CD4-positive, alpha-beta T cell treated with Interleukin-21 for 1 hour (primary cell): Measurements from ENCODE around the gene S100A10.
A peak's percentile ranks its signal among the peaks of the same experiment; 100 is the strongest.

Experiments used
- DNase-seq: peaks from one replicate; pipeline ENCODE4 v3.0.0-alpha.2; 2020

Gene S100A10

DNA sequence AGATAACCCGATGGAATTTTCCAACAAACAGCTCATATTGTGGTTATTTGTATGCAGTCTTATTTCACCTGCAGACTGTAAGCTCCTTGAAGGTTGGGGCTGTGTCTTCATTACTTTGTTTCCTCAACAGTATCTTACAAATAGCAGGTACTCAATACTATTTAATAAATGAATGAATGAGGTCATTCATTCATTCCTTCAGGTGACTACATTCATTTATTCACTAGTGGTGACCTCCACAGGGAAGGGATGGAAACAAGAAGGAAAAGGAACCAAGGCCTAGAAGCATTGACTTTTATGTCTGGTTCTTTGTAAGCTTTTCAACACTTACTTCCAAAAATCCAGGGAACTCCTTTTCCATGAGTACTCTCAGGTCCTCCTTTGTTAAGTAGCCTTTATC is 7.9 kb downstream of the S100A10 start:
- DNase-seq: no peak

DNA sequence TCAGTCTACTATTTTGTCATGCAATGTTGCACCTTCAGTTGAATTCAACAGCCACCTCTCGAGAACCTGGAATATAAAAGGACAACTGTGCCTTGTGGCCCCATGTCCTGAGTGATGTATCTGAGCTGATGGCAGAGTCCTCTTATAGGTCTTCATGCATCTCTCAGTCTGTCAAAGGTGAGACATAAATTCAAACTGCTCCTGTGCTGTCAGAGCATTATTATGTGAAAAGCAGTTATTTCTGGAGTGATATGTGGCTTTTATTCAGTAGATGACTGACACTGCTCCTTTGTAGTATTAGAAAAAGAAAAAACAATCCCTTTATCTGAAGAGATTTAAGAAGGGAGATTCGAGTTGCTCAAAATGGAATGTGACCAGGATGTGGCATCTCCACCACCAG is 8.4 kb downstream of the S100A10 start:
- DNase-seq: no peak

DNA sequence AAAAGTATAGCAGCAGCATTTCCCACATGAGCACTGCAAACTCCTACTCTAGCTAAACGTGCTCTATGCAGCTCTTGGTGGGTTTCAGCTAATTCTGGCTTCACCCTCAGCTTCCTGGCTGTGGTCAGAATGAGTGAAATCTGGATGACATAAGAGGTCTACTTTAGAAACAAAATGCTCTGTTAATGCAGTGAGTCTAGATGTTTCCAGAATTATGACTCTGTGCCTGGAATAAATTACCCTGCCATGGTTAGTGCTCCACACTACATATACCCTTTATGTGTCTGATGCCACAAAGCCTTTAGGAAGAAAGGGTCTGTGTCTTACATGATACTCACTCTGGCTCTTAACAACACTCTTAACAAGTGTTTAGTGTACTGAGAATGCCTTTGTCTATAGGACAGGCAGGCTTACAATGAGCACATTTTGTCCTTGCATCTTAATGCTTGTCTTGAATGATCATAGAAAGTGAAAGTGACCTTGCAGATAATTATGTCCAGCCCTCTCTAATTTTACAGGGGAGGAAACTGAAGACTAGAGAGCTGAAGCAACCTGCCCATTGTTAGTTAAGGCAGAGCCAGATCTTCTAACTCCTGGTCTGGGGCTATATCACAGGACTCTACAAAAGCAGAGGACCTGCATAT is 9.2 kb downstream of the S100A10 start:
- DNase-seq: peak; percentile 30

DNA sequence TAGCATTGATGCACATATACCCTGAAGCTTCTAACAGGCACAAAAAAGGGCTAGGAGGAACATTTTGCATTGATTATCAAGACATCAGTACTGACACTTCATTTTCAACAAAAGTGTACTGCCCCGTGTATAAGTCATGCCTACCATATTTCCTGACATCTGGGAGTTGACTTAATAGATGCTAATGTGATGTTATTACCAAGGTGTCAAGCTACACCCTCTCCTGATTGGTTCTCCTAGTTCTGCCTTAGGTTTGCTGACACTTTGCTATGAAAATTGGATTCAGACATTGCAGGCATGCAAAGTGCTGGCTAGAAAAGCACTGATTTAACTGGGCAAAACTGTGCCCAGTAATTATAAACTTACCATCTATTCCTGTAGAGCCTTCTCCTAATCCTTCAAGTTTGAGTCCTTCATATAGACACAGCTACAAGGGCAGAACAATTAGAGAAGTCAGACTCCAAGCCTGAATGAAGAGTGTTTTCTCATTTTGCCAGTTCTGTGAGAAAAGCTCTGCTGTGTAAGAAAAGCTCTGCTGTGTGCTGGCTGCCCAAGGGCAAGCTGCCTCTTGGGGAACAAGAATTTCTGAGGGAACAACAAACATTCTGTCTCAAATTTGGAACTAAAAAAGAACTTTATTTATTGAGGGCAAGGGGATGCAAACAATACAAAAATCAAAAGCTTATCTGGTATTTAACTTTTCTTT is 11.2 kb downstream of the S100A10 start:
- no peak for DNase-seq

DNA sequence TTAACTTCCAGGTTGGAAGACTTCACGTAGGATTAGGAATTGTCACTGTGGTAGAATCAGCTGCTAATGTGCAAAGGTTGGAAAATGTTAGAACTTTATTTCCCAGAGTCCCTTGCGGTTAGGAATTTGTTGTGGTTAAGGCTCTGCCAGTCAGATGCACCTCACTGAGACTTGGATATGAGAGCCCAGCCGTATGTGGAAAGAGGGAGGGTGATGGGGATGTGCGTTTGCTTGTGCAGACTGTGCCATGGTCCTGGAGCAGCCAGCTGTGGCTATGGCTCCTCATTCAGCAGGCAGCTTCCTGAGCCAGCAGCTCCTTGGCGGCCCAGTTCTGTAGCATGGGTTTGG is 12.5 kb downstream of the S100A10 start:
- DNase-seq: no peak

DNA sequence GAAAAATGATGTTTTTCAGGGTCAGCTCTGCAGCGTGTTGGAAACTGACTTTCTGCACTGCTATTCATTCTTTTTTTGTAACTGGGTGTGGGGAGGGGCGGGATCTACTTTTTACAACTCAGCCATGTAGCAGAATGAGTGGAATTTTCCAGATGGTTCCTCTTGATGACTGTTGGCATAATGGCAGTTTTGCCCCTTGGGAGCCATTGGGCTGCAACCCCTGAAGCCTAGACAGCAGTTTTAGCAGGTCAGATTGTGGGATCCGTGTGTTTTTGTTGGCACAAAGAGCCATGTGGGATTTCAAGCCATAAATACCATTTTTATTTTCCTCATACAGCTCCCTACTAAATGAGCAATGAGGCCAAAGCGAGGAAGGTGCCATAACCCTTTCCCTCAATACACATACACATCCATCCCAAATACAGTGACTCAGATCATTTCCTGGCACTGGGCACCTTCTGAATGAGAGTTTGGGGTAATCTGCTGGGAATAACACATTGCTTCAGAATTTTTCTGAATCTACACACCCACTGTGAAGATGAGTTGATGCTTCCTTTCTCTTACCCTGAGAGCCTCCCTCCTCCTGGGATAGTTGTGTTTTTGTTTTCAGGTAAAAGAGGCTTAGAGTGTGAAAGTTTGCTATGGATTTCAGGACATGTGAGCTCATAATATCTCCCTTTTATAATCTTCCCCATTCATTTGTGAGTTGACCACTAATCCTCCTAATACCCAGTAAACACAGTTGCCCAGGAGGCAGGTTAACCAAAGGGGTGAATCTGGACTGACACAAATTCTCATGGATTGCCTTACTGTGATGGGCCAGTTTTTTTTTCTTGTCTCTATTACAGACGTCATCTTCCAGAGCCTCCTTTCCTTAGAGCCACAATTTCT is 13.1 kb downstream of the S100A10 start:
- DNase-seq: no peak

DNA sequence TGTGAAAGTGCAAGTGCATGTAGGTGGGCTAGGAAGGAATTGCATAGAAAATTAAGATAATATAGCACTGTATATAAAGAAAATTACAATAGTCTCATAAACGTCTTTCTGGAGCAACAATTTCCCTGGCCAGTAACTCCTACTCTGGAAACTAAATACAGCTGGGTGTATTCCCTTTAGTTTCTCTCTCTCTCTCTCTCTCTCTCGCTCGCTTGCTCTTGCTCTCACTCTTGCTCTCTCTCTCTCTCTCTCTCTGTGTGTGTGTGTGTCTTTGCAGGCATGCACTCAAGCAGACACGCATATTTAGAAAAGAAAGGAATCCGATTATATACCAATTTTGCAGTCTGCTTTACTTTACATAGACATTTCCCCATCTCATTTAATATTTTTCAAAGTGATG is 14.7 kb downstream of the S100A10 start:
- DNase-seq: no peak

DNA sequence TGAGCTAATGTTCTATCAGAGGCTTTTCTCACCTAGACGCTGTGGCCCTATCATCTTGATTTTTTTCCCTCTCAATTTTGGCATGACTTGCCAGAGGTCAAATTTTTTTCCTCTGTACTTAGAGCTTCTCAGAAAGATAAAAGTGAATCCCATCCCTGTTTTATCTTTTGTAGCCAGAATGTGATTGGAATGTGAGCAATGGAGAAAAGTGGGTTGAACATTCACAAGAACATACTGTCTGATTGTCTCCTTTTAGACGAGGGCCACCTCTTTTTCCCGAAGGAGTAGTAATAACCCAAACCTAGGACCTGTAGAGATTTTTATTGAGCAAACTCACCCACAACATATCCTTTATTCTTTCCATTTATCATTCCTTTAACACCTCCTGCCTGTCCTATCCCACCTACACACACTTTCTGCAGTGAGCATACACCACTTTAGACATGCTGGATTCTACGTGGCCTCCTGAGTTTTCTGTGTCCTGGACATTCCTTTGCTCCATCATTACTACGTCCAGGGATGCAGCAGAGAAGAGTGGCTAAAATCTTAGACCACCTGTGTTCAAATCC is 15.9 kb downstream of the S100A10 start:
- no peak for DNase-seq

DNA sequence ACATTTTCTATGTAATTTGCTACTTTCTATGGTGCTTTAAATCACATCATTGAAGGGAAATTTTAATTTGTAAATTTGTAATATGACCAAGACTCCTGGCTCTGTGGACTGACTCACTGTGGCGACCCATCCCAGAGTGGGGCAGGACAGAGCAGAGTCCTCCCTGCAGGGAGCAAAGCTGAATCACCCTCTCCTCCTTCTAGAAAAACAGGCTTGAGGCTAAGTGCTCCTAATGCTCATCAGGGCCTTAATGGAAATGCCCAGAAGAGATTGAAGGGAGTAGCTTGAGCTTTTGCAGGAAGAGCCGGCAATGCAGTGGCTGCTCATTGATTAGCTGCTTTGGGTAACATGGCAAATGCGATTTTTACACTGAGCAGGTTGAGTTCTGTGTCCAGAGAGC is 16.8 kb downstream of the S100A10 start:
- DNase-seq: no peak

DNA sequence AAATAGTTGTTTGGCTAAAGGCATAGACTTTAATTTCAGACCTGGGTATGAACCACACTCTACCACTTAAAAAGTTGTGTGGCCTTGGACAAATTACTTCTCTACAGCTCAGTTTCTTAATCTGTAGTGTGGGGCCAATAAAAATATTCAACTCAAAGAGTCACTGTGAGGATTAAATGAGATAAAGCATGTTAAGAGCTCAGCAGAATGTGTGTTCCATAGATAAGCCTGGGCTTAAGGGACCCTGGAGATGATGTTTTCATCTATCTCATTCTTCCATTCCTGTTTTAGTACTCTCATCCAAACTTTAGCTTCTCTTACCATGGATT is 17.7 kb downstream of the S100A10 start:
- DNase-seq: no peak

DNA sequence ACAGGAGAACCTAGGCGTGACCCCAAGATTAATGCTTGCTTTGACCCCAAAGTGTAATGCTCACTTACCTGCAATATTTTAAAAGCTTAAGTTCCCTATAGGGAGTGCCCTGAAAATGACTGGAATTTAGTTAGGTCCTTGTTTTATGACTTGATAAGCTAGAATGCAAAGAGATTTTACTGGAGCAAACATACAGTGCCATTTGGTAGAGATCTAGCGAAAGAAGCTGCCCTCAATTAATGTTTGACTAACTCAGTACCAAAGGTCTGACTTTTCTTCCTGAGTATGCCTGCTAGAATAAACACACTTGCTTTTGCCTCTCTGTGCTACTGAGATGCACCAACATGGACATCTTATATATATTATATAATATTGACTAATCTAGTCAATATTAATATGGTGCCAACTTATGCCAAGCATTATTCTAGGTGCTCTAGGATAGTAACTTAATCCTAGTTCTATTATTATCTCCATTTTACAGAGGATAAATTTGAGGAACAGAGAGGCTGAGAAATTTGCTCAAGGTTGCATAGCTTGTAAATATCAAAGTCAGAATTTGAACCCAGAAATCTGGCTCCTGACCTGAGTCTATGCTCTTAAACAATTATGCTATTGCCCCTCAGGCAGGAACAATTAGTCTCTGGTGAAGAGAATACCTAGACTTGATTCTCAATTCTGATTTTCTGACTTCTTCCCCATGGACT is 18.2 kb downstream of the S100A10 start:
- DNase-seq: no peak

DNA sequence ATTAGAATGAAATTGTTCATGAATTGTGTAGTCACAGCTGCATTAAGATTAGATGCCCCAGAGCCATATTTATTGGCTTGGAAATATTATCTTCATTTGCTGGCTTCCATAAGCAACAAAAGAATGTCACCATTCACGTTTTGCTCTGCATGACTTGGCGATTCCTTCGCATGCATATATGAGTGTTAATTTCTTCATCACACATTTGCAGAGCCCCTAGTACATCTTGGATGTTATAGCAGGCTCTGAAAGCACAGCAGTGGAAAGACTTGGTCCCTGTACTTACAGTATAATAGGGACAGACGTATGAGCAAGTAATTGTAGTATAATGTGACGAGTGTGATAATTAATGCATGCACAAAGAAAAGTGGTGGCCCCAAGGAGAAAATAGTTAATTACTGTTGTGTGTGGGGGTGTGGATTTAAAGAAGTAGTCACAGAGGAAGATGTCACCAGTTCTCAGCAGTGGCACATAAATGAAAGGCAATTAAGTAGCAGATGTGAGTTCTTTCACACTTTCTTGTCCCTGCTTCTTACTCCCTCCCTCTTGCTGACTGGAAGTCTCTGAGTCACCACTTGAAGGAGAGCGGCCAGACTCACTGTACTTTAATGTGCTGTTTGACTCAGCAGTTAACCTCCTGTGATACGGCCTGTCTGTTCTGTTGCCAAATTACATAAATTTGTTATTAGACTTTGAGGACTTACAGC is 21.0 kb downstream of the S100A10 start:
- DNase-seq: peak; percentile 27

DNA sequence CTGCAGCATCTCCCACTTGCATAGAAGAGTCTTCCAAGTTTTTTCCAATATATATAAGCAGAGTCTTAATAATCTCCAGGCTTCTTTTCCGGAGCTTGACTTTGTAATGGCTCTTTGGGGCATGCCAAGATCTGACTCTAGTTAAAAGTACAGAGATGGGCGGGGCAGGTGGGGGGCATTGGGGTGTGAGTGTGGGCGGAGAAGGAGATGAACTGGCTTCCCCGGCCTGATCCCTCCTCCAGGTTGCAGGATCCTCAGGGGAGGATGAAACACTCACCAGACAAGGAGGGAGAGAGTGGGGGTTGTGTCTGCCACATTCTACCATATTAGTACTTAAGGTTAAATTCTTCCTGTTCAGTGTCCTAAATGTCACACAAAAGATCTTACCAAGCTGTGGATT is 23.0 kb downstream of the S100A10 start:
- no peak for DNase-seq

DNA sequence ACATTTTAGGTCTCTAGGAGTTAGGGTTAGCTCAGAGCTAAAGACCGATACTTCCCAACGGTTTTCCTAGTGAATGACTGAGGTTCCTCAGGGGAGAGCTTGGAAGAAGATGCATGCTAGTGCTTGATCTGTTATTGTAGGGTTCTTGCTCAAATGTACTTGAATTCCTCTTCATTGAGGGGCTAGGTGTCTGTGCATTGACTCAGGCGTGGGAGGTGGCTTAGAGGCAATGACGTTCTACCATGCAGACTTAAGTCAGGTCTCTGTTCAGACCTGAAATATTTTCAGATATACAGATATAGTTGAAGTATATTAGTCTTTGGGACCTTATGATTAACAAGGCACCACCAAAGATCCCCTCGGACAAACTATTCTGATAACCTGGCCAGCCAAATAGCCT is 23.5 kb downstream of the S100A10 start:
- DNase-seq: no peak

DNA sequence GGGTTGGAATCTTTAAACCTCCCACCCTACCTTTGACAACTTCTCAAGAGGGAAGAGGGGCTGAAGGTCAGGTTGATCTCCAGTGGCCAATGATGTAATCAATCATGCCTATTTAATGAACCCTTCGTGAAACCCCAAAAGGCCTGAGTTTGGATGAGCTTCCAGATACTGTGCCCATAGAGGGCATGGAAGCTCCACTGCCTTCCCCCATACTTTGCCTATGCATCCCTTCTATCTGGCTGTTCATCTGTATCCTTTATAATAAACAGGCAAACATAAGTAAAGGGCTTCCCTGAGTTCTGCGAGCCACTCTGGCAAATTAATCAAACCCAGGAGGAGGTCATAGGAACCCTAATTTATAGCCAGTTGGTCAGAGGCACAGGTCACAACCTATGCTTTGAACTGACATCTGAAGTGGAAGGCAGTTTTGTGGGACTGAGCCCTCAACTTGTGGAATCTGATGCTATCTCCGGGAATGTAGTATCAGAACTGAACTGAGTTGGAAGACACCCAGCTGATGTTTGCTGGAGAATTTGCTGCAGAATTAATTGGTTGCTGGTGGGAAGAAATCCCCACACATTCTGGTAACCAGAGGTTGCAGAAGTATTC is 24.8 kb downstream of the S100A10 start:
- DNase-seq: no peak

DNA sequence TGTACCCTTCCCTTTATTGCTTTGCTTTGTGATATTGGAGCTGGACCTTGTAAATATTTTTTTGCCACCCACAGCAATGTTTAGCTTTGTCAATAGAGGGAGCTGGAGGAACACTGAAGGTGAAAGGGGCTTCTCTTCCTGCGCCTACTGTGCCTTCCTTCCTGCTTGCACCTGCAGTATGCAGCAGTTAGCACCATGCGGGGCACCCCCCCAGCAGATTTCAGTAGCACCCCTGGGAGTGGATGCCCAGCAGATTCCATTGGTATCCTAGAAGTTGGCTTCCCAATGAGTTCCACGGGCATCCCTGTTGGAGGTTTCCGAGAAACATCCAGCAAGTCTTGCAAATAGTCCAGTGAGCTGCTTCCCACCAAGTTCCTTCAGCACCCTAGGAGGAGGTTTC is 25.6 kb downstream of the S100A10 start:
- DNase-seq: peak; percentile 82

DNA sequence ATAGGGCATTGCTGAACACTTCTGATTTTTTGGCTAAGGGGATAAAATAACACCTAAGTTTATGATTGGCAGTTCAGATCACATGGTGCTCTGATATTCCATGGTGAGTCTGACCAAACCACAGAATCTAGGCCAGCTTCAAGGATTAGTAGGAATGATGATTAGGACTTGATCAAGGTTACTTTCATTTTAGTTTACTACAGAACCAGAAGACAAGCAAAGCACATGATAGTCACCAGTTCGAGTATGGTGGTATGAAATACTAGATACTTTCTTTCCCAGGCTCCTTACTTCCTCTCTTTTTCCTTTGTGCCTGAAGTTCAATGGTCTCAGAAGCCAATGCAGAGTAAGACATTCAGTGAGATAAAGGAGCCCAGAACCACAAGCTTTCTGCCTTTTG is 26.6 kb downstream of the S100A10 start:
- DNase-seq: no peak

DNA sequence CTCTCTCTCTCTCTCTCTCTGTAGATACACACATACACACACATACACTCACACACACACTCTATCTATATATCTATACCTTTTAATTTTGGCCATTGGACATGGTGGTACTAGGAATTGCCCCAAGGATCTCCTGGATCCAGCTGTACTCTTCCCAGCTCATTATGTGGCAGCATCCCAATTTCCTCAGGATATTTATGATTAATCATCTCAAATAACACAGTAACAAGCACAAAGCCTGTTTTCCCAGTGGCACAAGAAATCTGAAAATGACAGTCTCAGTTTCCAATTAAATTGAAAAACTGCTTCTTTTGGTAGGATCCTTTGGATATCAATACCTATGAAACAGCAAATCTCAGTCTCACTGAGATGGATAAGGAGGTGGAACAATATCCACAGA is 27.6 kb downstream of the S100A10 start:
- no peak for DNase-seq

DNA sequence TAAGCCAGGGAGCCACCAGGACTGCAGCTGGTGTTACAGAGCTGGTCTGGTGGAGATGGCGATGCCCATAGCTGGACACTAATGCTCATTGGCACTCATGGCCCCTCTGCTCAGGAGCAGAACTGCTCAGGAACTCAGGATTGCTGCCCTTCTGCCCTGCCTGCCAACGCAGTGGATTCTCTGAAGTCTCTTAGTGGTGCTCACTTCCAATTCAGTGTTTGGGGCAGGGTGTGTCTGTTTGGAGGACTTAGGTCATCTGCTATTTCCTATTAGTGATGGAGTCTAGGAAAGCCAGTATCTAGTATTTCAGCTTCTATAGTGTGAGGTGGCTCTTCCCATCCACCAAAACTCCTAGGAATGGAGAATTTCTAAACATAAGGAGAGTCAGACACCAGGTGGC is 29.1 kb downstream of the S100A10 start:
- DNase-seq: no peak

DNA sequence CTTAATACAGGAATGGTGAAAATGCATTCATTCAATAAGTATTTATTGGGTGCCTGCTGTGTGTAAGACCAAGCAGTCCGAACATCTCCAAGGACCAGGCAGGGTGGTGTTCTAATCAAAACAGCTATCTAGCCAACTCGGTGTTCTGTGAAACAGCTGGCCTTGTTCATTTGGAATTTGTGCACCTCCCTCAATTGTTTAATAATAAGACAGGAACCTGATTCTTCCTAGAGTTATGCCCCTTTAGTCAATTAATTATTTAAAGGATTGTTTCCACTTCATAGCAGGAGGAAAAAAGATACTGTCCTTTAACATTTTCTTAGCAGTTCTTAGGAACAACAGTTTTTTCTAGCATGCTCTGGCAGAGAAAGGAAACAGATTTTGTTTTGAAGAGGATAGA is 30.4 kb downstream of the S100A10 start:
- no peak for DNase-seq

DNA sequence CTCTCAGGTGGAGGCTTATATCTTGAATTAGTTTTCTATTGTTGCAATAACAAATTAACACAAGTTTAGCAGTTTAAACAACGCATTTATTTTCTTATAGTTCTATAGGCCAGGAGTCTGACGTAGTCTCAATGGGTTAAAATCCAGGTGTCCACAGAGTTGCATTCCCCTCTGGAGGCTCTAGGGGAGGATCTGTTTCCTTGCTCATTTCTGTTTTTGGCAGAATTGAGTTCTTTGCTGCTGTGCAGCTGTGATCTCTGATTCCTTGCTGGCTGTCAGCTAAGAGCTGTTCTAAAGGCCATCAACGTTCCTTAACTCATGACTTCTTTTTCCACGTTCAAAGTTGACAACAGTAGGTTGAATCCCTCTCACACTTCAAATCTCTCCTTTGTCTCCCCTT is 31.8 kb downstream of the S100A10 start:
- DNase-seq: no peak
